Right lobe of liver (tissue), 6 donors: Measurements from ENCODE around the gene PLIN4. TPM values are rescaled to one million over a fixed set of nuclear protein-coding genes. Genes with fewer than 3 reads are reported as not detected.

Experiments
- ATAC-seq, 4 donors: fragments of 200-7000 bp; cut with Tn5 transposase; one replicate each; pipeline ENCODE4 v1.9.1; 2020; ENCODE audit warnings: mild to moderate bottlenecking in 4 of 4, moderate library complexity in 4 of 4
- DNase-seq, 3 donors: peaks; one replicate each; pipeline ENCODE4 v3.0.0-alpha.2; 2020
- H3K27ac ChIP-seq, 3 donors: fragments of 200-600 bp; one replicate each; pipeline ENCODE4 v1.8.0; 2022
- H3K27me3 ChIP-seq, 2 donors: fragments of 200-600 bp; one replicate each; pipeline ENCODE4 v1.8.0; 2022
- H3K36me3 ChIP-seq, 4 donors: fragments of 200-600 bp; sonication (generic) in 1 of 4; one replicate each; pipeline versions ENCODE4 v1.5.1 to v1.8.0; 2017 to 2022; ENCODE audit warnings: control low read depth in 1 of 4
- H3K4me1 ChIP-seq, 4 donors: fragments of 200-600 bp; sonication (generic) in 1 of 4; one replicate each; pipeline versions ENCODE4 v1.5.1 to v1.8.0; 2017 to 2022; ENCODE audit warnings: control low read depth in 1 of 4
- H3K4me3 ChIP-seq, 3 donors: fragments of 200-600 bp; one replicate each; pipeline ENCODE4 v1.8.0; 2022
- H3K9me3 ChIP-seq, 4 donors: fragments of 200-600 bp; sonication (generic) in 1 of 4; one replicate each; pipeline versions ENCODE4 v1.5.1 to v1.8.0; 2017 to 2022; ENCODE audit warnings: control low read depth in 1 of 4
- CTCF ChIP-seq, 4 donors: fragments of 200-600 bp in 3 of 4; fragments of 450-650 bp in 1 of 4; IDR thresholded peaks; one replicate each; pipeline versions ENCODE4 v1.5.1 to v1.8.0; 2016 to 2022; ENCODE audit warnings: antibody characterized with exemption in 4 of 4, mild to moderate bottlenecking in 2 of 4
- POLR2A ChIP-seq: fragments of 450-650 bp; IDR thresholded peaks from one replicate; pipeline ENCODE4 v1.6.1; 2017; ENCODE audit warnings: antibody characterized with exemption, mild to moderate bottlenecking
- WGBS: methylation state at CpG from one replicate; pipeline ENCODE4 v1.1.6; 2018; ENCODE audit warnings: low coverage, low lambda C conversion rate; ENCODE audit not compliant: insufficient coverage; ENCODE audit errors: missing lambda C conversion rate; 5-methylcytosine and 5-hydroxymethylcytosine counted together
- intact Hi-C, 2 donors: fragments of 100-400 bp; cut with DNase I; formaldehyde crosslinking; loops; one replicate each; pipeline versions ENCODE4 v1.11.2 to v1.14.1; 2022
- total RNA-seq, 6 experiments: library from RNA; depleted of rRNA in 2 of 6; stranded (reverse); fragments of >200 nt in 2 of 6; fragmentation: NEBNext Ultra II Directional in 3 of 6; extraction: Animal tissue kit (Norgen Biotek cat#: 25700) in 3 of 6; gene quantifications; one replicate each; pipeline versions ENCODE4 v1.1.0 to v1.2.4, GENCODE V29; 2016 to 2023
- donor health status: DM: no; HTN: yes; CAD: no.
- donor health status: DM: no; HTN: no; CAD: no.
- donor health status: DM: no; HTN: no; CAD: no.
- donor health status: DM: no; HTN: yes; CAD: no.
- donor health status: DM: no; HTN: yes; CAD: no.

The PLIN4 gene
- total RNA-seq, 6 experiments from 2014 or later, result 28.4 to 51.2 (median 39.3) TPM

- peak overlapping the region; percentile 67 to 81 (median 70) for H3K4me3 ChIP-seq
- H3K9me3 ChIP-seq, result no peaks in the 10 kb centered on the region
- H3K27me3 ChIP-seq, result no peaks in the 10 kb centered on the region
- peaks cover 0 to 3% (median 1%) of the 10 kb centered on the region in 4 donors for H3K36me3 ChIP-seq
- TF ChIP-seq CTCF (IDR thresholded peaks at IDR 0.05) (no peak), POLR2A (peak; percentile 19)
- WGBS, result 32% methylated on average over 7 of the region's 27 CpGs
- intact Hi-C loops, result no loop called here
- peak overlapping the region; percentile 24 to 81 (median 79) for H3K27ac ChIP-seq
- H3K4me1 ChIP-seq, result peaks cover 0 to 46% (median 5%) of the 10 kb centered on the region in 4 donors
- DNase-seq, result peak in 1 of 3 donors; percentile 78
- ATAC-seq, result peak in 1 of 4 donors; percentile 6
These were observed 19.8 kb upstream of the PLIN4 start for GRCh38 chr19:4537953-4538600.

GRCh38 chr19:4536798-4537197 is 18.5 kb upstream of the PLIN4 start:
- ATAC-seq (peak in 2 of 4 donors; percentile 2 to 10), DNase-seq (peak in 1 of 3 donors; percentile 80)
- peak overlapping the region; percentile 67 to 81 (median 70) for H3K4me3 ChIP-seq
- intact Hi-C loops, result no loop called here
- peak overlapping the region; percentile 4 to 81 (median 79) for H3K27ac ChIP-seq
- peaks cover 0 to 3% (median 1%) of the 10 kb centered on the region in 4 donors for H3K36me3 ChIP-seq
- TF ChIP-seq CTCF (IDR thresholded peaks at IDR 0.05) (no peak), POLR2A (no peak)
- H3K27me3 ChIP-seq, result no peaks in the 10 kb centered on the region
- H3K9me3 ChIP-seq, result no peaks in the 10 kb centered on the region
- H3K4me1 ChIP-seq, result peaks cover 0 to 55% (median 5%) of the 10 kb centered on the region in 4 donors
- 36% methylated on average over 3 of the region's 5 CpGs for WGBS

- intact Hi-C loops, result no loop called here
- TF ChIP-seq CTCF (IDR thresholded peaks at IDR 0.05), result peak in 2 of 4 donors; percentile 3 to 13
- TF ChIP-seq POLR2A, result peak; percentile 79
- H3K4me1 ChIP-seq, result peaks cover 0 to 42% (median 0%) of the 10 kb centered on the region in 4 donors
- no peaks in the 10 kb centered on the region for H3K27me3 ChIP-seq
- ATAC-seq (peak; percentile 45 to 75 (median 65)), DNase-seq (peak; percentile 94 to 98 (median 97))
- H3K27ac ChIP-seq, result peak within 1 kb of the TSS in 2 of 3 donors; percentile 77 to 87
- peaks cover 0 to 3% (median 1%) of the 10 kb centered on the region in 4 donors for H3K36me3 ChIP-seq
- WGBS, result 10% methylated on average over 9 of the region's 49 CpGs
- no peaks in the 10 kb centered on the region for H3K9me3 ChIP-seq
- H3K4me3 ChIP-seq, result peak within 1 kb of the TSS in 2 of 3 donors; percentile 70 to 81
These were observed 16.8 kb upstream of the PLIN4 start, which contains the start of gene PLIN5 for GRCh38 chr19:4534836-4535658. PLIN5 (minus strand) TSS chr19:4535224; CDS start chr19:4534074, 1,150 bp downstream.

GRCh38 chr19:4533835-4534424 is 15.6 kb upstream of the PLIN4 start:
- peak overlapping the region in 1 of 3 donors; percentile 87 for H3K27ac ChIP-seq

More at GRCh38 chr19:4533835-4534424, 15.6 kb upstream of the PLIN4 start:
- no peak for TF ChIP-seq POLR2A
- no peak for TF ChIP-seq CTCF (IDR thresholded peaks at IDR 0.05)
- H3K4me3 ChIP-seq, result peak overlapping the region in 1 of 3 donors; percentile 70
- ATAC-seq (no peak), DNase-seq (no peak)
- WGBS, result 90% methylated on average over 2 of the region's 9 CpGs
- H3K9me3 ChIP-seq, result no peaks in the 10 kb centered on the region
- H3K4me1 ChIP-seq, result peaks cover 0 to 41% (median 0%) of the 10 kb centered on the region in 4 donors
- H3K36me3 ChIP-seq, result peaks cover 0 to 3% (median 3%) of the 10 kb centered on the region in 4 donors
- H3K27me3 ChIP-seq, result no peaks in the 10 kb centered on the region
- intact Hi-C loops, result no loop called here
